Right ventricle myocardium inferior (tissue), 1 donor: ENCODE measurements around the gene CTPS1. TPM values are rescaled to one million over a fixed set of nuclear protein-coding genes. Genes with fewer than 3 reads are reported as not detected.

ENCODE experiments used
- ATAC-seq: fragments of 200-7000 bp; cut with Tn5 transposase; one replicate; pipeline ENCODE4 v1.9.1; 2020; ENCODE audit warnings: mild to moderate bottlenecking, moderate library complexity
- DNase-seq: peaks from one replicate; pipeline ENCODE4 v3.0.0; 2021; ENCODE audit errors: missing footprints
- intact Hi-C: fragments of 100-400 bp; cut with DNase I; formaldehyde crosslinking; loops from one replicate; pipeline ENCODE4 v1.11.0; 2022
- total RNA-seq: library from RNA; stranded (reverse); fragmentation: NEBNext Ultra II Directional; extraction: Animal tissue kit (Norgen Biotek cat#: 25700); gene quantifications from one replicate; pipeline ENCODE4 v1.2.1, GENCODE V29; 2021
- donor health status: DM: no; HTN: yes; CAD: no; lungs with severe emphysema.

The CTPS1 gene
- total RNA-seq, 1 donor from 2014 or later: 7.2 TPM

DNA sequence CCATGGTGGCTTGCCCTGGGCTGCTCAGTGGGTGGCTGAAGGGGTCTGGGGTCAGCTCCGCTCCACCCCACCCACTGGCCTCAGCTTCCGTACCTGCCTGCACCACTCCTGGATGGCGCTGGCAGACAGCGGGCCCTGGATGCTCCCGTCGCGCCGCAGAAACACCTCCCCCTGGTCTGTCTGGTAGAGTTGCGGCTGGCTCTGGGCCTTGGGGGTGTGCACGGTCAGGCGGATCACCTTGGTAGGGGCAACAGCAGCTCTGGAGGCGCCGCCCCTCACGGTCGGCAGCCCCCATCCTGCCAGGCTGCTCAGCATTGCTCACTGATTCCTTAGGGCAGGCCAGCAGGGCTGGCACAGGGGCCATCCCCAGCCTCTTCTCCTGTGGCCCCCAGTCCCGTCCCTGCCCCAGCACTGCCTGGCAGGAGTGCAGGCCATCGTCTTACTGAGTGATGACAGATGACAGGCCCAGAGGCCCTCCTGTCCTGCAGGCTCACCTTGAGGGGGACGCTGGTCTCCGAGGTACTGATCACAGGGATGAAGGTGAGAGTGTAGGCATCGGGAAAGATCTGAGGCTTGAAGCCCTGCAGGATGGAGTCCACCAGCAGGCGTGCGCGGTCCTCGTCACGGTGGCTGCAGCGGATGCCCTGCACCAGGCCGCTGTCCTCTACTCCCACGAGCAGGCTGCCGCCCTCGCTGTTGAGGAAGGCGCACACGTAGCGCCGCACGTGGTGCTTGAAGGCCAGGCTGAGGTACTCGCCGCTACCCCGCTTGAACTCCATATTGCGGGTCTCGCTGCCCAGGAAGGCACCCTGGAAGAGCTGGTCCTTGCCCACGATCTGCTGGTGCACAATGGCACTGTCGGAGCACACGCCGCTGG lies 37.9 kb downstream of the CTPS1 start:
- no peak for ATAC-seq
- intact Hi-C loops: no loop called here
- DNase-seq: no peak

- intact Hi-C loops: no loop called here
These were observed 38.5 kb downstream of the CTPS1 start for GRCh38 chr1:41018018-41018410.

GRCh38 chr1:41019353-41019745 lies 39.9 kb downstream of the CTPS1 start:
- intact Hi-C loops: no loop called here
- no peak for ATAC-seq
- no peak for DNase-seq

More at GRCh38 chr1:41018018-41018410, 38.5 kb downstream of the CTPS1 start:
- no peak for ATAC-seq
- no peak for DNase-seq

- intact Hi-C loops: no loop called here
- ATAC-seq: no peak
- no peak for DNase-seq
These were observed 40.6 kb downstream of the CTPS1 start for GRCh38 chr1:41020109-41020576.

DNA sequence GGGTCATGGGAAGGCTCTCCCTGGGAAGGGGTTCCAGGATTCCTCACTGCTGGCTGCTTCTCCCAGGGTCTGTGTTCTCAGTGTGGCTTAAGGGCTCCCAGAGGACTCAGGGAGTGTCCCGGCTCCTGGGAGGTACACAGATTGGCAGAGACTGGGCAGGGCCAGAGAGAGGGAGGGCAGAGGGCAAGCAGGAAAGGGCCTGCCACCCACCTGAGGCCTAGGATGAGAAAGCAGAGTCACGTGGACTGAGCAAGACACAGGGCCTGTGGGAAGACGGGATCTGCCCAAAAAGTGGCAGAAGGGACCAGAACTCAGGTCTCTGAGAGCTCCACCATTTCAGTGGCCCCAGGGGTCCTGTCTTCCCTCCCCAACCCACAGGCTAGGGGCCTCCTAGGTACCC lies 41.2 kb downstream of the CTPS1 start:
- ATAC-seq: no peak
- no peak for DNase-seq
- intact Hi-C loops: no loop called here

DNA sequence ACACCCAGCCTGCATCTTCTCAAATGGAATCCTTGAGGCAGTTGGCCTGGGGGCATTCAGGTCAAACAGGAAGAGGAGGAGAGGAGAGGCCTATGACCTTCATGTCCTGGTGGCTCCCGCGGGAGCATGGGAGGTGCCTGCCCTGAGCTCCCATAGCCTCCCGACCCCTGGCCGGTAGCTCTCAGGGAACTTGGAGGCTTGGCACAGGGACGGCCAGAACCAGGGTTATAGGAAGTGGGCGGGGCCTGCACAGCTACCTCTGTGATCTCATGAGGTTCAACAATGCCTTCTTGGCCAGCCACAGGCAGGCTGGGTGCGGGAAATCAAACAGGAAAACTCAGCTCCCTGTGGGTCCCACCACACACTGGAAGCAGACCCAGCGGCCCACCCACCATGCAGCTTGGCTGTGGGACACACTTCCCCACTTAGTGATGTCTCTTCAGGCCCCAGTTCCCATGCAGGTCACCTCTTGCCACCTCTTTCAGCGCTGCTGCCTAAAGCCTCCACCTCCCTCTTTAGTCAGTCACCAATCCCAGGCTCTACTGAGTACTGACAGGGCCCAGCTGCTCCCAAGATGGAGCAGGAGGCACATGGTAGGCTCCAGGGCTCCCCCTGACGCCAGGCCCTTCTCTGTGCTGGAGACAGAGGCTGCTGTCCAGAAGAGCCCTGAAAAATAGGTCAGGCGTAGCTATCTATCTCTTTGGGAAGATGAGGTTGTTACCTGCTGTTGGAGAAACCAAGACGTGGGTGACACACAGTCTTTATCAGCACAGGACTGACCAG lies 42.2 kb downstream of the CTPS1 start, which contains the start of gene SLFNL1:
Gene SLFNL1 (minus strand): TSS at position 200 of the 783 bp plus-strand sequence. CDS start 1,065 bp downstream, outside the sequence.
- DNase-seq (no peak), ATAC-seq (peak; percentile 47)
- intact Hi-C loops: no loop called here

DNA sequence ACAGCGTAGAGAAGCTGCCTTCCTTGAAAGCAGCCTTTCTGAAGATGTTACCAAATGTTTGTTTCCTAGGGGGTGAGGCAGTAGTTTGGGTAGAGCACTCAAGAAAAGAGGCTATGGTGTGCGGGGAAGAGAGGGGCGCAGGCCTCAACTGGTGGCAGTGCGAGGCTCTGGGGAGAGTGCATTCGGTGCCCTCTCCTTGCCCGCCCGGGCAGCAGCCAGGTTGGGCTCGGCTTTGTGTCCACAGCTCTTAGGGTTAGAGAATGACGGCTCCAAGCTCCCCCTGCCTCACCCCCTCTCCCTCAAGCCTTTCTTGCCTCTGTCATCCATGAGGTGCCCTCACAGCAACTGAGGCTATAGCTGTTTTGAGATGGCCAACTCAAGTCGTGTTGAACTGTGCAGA lies 42.9 kb downstream of the CTPS1 start:
- no peak for ATAC-seq

GRCh38 chr1:41023279-41023990 lies 43.9 kb downstream of the CTPS1 start:
- ATAC-seq (no peak), DNase-seq (no peak)
- intact Hi-C loops: no loop called here

More for the DNA sequence above, 42.9 kb downstream of the CTPS1 start:
- DNase-seq: no peak
- intact Hi-C loops: no loop called here

GRCh38 chr1:41024953-41025352 lies 45.5 kb downstream of the CTPS1 start:
- DNase-seq: no peak
- intact Hi-C loops: no loop called here
- ATAC-seq: no peak

GRCh38 chr1:41025979-41026819 lies 46.7 kb downstream of the CTPS1 start:
- intact Hi-C loops: no loop called here
- ATAC-seq (no peak), DNase-seq (no peak)

GRCh38 chr1:41028034-41028642 lies 48.6 kb downstream of the CTPS1 start:
- DNase-seq (no peak), ATAC-seq (no peak)
- intact Hi-C loops: no loop called here

DNA sequence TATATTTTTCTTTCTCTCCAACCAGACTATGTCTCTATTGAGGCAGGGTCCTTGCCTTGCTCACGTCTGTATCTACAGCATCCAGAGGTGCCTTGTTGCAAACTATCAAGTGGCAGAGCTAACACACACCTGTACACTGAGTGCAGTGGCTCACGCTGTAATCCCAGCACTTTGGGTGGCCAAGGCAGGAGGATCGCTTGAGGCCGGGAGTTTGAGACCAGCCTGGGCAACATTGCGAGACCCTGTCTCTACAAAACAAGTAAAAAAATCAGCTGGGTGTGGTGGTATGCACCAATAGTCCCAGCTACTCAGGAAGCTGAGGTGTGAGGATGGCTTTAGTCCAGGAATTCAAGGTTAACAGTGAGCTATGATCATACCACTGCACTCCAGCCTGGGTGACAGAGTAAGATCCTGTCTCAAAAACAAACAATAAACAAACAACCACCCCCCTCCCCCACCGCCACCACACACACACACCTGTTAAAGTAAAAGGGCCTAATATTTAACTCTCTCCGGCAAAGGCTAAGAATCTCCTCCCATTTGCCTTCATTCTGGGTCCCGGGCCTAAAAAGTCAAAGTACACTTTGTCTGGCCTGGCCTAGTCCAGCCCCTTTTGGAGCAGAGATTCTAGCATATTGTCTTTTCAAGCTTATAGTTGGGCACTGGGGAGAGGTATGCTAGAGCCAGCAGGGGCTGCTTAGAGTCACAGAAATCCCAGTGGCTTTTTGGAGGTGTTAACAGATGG lies 51.5 kb downstream of the CTPS1 start:
- intact Hi-C loops: no loop called here
- no peak for ATAC-seq
- no peak for DNase-seq

DNA sequence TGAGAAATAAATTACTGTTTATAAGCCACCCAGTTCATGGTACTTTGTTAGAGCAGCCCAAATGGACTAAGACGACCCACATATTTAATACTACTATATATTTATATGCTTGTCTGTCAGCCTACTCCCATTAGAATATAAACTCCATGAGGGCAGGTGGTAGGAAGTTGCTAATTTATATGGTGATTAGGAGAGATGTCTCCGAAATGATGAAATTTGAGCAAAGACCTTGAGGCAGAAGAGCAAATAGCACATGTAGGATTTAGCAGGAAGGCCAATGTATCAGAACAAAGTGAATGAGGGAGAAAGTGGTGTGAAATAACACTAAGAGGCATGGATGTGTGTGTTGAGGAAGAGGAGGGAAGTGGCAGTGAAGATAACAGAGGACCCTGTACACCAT lies 52.7 kb downstream of the CTPS1 start:
- ATAC-seq: no peak
- DNase-seq: no peak
- intact Hi-C loops: no loop called here

DNA sequence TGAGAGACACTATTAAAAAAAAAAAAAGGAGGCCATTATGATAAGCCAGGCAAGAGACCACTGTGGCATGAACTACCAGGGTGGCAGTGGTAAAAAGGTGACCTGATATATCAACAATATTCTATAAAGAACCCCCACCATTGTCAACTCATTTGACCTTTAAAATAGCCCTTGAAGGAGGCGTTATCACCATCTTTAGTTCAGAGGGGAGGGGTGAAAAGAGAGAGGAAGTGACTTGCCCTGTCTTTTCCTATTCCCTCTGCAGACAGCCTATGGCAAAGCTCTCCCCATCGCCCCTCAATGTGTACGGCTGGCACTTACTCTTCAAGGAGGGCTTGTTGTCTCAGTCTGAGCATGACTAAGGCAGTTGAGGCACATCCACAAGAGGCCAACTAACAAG lies 53.8 kb downstream of the CTPS1 start:
- intact Hi-C loops: no loop called here
- ATAC-seq (no peak), DNase-seq (no peak)

DNA sequence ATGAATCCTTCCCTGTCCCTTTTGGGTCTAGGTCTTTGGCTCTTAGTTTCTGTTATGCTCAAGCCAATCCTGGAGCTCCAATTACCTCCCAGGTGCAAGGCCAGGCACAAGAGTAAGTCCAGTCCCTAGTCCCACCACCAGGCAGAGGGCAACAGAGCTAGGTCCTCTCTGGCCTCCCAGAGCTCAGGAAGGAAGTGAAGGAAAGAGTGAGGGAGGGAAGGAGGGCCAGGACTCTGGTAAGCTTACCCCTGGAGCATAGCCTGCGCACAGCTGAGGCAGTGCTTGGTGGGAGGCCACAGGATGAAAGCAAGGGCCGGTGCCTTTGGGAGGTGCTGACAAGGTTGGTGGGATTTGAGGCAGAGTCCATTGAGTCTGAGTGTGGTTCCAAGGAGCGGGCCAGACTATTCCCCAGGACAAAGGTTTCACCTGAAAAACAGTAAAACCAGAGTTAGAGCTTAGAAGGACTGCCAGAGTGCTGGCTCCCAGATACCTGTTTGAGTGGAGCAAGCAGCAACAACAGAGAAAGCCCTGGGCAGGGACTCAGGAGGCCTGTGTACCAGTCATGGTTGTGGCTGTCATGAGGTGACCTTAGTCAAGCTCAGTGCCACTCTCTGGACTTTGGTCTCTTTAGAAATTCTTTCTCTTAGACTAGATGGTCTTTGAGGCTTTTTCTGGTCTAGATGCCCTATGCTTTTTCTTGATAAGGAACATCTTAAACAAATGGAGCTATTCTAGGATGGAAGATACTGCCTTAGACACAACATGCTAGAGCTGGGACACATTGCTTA lies 57.8 kb downstream of the CTPS1 start:
- intact Hi-C loops: no loop called here
- DNase-seq: no peak
- no peak for ATAC-seq

- no peak for DNase-seq
- intact Hi-C loops: no loop called here
These were observed 58.6 kb downstream of the CTPS1 start for GRCh38 chr1:41038110-41038509.

More at GRCh38 chr1:41038110-41038509, 58.6 kb downstream of the CTPS1 start:
- no peak for ATAC-seq
